AG10803 (cell line): ENCODE measurements around the gene CEPT1.

Experiments
- DNase-seq: peaks from one replicate; pipeline ENCODE4 v3.0.0; 2010; ENCODE audit warnings: low read depth
- H3K4me3 ChIP-seq: 2 replicates; pipeline ENCODE4 v1.5.1; 2011; ENCODE audit warnings: mild to moderate bottlenecking, low read length, control low read depth
- CTCF ChIP-seq: conservative IDR thresholded peaks from 2 replicates; pipeline ENCODE4 v1.5.1; 2011; ENCODE audit warnings: mild to moderate bottlenecking, low read length, control low read depth, inconsistent platforms

The CEPT1 gene

GRCh38 chr1:111182052-111182451 lies 42.0 kb downstream of the CEPT1 start:
- DNase-seq, result no peak
- TF ChIP-seq CTCF, result no peak
- H3K4me3 ChIP-seq, result no peak overlapping the region

- no peak overlapping the region for H3K4me3 ChIP-seq
- no peak for DNase-seq
- TF ChIP-seq CTCF, result no peak
Measured at GRCh38 chr1:111183308-111184069, 43.5 kb downstream of the CEPT1 start.

DNA sequence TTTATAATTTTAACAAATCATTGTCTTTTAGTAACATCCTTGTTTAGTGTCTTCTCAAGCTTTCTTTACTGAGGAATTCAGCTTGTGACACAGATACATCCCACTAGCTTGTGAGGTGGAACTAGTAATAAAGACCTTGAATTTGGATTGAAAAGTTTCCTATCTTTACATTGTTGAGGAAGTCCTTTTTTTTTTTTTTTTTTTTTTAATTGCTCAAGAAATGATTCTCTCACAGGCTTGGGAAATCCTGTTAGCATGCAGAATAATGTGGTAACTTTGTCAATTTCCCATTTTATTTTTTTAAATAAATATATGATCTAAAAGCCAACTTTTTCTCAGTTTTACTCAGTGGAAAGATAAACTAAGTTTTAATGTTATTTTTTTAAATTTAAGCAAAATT lies 44.6 kb downstream of the CEPT1 start:
- DNase-seq, result no peak
- no peak overlapping the region for H3K4me3 ChIP-seq
- no peak for TF ChIP-seq CTCF

DNA sequence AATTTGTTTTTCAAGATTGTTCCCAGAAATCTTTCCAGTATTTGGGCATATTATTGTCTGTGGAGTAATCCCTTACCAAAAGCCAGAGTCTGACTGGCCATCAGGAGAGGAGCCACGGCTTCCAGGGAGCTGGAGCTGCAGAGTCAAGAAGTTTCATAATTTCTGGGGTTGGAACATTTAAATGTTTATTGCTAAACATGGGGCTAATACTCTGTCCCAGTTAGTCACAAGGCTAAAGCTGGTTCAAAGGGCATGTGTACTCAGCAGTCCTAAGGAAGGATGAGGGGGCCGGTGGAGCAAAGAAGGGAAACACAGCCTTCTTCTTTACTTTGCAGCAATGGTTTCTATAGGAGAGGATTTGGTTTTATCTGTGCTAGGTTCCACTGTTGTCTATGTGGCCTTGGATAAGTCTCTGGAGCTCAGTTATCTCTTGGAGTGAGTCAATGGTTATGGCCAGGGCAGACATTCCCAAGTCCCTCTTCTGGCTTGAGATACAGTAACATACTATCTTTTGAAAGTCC lies 51.0 kb downstream of the CEPT1 start:
- TF ChIP-seq CTCF, result no peak
- no peak overlapping the region for H3K4me3 ChIP-seq
- DNase-seq, result peak; percentile 62

DNA sequence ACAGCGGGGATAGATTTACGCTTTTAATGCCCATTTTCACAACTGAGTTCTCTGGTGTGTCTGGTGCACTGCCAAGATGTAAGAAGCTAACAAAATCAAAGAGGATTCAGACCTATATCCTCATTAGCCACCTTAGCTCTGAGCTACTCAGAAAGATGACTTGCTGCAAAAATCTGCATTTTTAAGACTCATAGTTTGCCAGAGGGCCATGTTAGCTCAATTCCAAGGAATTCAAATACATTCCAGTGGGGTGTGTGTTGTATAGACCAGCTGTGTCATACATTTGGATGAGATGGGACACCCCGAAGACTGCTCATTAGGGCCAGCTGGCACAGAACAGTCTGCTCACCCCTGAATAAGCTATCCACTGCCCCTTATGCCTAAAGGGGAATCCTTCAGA lies 51.5 kb downstream of the CEPT1 start:
- H3K4me3 ChIP-seq, result no peak overlapping the region
- DNase-seq, result peak; percentile 90
- TF ChIP-seq CTCF, result no peak

DNA sequence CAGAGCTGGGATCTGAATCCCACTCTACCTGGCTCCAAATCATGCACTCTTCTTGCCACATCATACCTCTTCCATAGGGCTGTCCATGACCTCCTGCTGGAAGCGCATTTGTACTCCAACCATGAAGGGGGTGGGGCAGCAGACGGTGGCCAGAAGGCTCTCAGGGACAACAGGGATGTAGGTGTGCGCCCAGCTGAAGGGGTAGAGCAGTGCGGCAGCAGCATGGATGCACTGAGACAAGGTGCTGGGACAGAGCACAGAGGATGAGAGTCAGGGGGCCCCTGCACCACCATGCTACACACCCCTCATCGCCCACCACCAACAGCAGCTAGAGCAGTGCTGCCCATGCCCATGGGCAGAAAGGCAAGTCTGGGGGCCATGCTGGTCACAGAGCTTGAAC lies 52.1 kb downstream of the CEPT1 start:
- no peak for TF ChIP-seq CTCF
- H3K4me3 ChIP-seq, result no peak overlapping the region
- no peak for DNase-seq
